Activated CD4-positive, alpha-beta memory T cell treated with anti-CD3 and anti-CD28 coated beads, Interleukin-2, amount 10 ng/mL, durations not matched to agents 7 days and 5 days (primary cell): ENCODE results near the gene PRRC2B. TPM values are rescaled to one million over a fixed set of nuclear protein-coding genes. Genes with fewer than 3 reads are reported as not detected.

Source experiments
- CTCF ChIA-PET: fragments of 350-600 bp; sonication (Branson Sonifier 250); formaldehyde crosslinking; loops from one replicate; lab custom pipeline; 2021; ENCODE audit warnings: antibody characterized with exemption, inconsistent platforms; lab: Charles Lee
- POLR2A ChIA-PET: fragments of 350-600 bp; sonication (Branson Sonifier 250); formaldehyde crosslinking; loops from one replicate; lab custom pipeline; 2021; ENCODE audit warnings: antibody characterized with exemption; lab: Charles Lee
- DNase-seq: peaks from one replicate; pipeline ENCODE4 v3.0.0-alpha.2; 2020
- H3K27ac Mint-ChIP-seq: one replicate; pipeline ENCODE4 v1.8.0; 2021; ENCODE audit warnings: mild to moderate bottlenecking, mixed read lengths
- H3K27me3 Mint-ChIP-seq: one replicate; pipeline ENCODE4 v1.8.0; 2021; ENCODE audit warnings: mixed read lengths
- H3K36me3 Mint-ChIP-seq: one replicate; pipeline ENCODE4 v1.8.0; 2021; ENCODE audit warnings: low read depth, mixed read lengths
- H3K4me1 Mint-ChIP-seq: one replicate; pipeline ENCODE4 v1.8.0; 2021; ENCODE audit warnings: mixed read lengths
- H3K4me3 Mint-ChIP-seq: one replicate; pipeline ENCODE4 v1.8.0; 2021; ENCODE audit warnings: mild to moderate bottlenecking, mixed read lengths
- H3K9me3 Mint-ChIP-seq: one replicate; pipeline ENCODE4 v1.8.0; 2021; ENCODE audit warnings: mixed read lengths
- total RNA-seq, 2 experiments: library from RNA; stranded (reverse); gene quantifications; one replicate each; pipeline ENCODE4 v1.2.3, GENCODE V29; 2021

The PRRC2B gene
- total RNA-seq, 2 experiments from 2014 or later, result 178 to 190 TPM

DNA sequence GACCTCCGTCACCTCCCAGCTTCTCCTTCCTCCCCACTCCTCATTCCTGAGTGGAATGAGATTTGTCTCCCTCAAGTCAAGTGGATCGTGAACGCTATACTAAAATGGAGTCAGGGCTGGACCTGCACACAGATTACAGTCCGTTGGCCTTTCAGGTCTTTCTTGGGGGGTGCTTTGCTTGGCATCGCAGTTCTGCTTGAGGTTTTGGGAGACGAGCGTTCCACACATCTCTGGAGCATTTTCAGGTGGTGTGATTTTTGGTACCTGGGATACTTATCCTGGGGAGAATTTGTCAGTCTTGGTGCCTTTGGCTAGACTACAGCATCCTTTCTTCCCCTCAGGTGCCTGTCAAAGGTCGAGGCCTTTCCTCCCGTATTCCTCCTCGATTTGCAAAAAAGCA is 85.0 kb downstream of the PRRC2B start:
- H3K36me3 Mint-ChIP-seq, result peaks cover 63% of the 10 kb centered on the region
- CTCF ChIA-PET, result interaction anchor here (1.4 kb wide), 3 partner anchors 106 to 265 kb away, joined by 3 to 6 read pairs (median 4); no protein-coding TSS in a partner anchor
- no peak for DNase-seq
- no peaks in the 10 kb centered on the region for H3K4me1 Mint-ChIP-seq
- POLR2A ChIA-PET, result no interaction called here
- H3K9me3 Mint-ChIP-seq, result no peaks in the 10 kb centered on the region
- no peak overlapping the region for H3K4me3 Mint-ChIP-seq
- H3K27ac Mint-ChIP-seq, result no peak overlapping the region
- no peaks in the 10 kb centered on the region for H3K27me3 Mint-ChIP-seq

DNA sequence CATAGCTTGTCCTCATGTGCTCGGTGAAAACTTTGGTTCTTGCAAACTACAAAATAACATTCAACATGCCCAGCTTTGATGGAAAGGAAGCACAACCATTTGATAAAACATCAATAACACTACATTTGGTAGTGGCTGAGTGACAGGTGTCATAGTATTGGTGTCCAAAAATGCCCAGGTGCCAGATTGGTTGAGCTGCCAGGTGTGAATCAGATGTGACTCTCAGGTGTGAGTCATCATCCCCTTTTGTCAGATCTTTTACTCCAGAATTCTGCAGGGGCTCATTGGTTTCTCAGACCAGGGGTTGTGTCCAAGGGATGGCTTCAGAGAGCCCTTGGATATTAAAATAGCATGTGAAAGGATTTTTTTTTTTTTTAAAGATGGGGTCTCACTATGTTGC is 86.4 kb downstream of the PRRC2B start:
- no peak for DNase-seq
- Mint-ChIP-seq H3K27ac (no peak overlapping the region), H3K9me3 (no peaks in the 10 kb centered on the region), H3K4me1 (no peaks in the 10 kb centered on the region), H3K36me3 (peaks cover 60% of the 10 kb centered on the region), H3K27me3 (no peaks in the 10 kb centered on the region), H3K4me3 (no peak overlapping the region)
- POLR2A ChIA-PET, result interaction anchor here (0.6 to 1.3 kb wide), 2 partner anchors 20 to 767 kb away, joined by 3 read pairs; no protein-coding TSS in a partner anchor
- CTCF ChIA-PET, result interaction anchor here (1.4 to 2.5 kb wide), 3 partner anchors 107 to 144 kb away, joined by 3 to 14 read pairs (median 6); no protein-coding TSS in a partner anchor

DNA sequence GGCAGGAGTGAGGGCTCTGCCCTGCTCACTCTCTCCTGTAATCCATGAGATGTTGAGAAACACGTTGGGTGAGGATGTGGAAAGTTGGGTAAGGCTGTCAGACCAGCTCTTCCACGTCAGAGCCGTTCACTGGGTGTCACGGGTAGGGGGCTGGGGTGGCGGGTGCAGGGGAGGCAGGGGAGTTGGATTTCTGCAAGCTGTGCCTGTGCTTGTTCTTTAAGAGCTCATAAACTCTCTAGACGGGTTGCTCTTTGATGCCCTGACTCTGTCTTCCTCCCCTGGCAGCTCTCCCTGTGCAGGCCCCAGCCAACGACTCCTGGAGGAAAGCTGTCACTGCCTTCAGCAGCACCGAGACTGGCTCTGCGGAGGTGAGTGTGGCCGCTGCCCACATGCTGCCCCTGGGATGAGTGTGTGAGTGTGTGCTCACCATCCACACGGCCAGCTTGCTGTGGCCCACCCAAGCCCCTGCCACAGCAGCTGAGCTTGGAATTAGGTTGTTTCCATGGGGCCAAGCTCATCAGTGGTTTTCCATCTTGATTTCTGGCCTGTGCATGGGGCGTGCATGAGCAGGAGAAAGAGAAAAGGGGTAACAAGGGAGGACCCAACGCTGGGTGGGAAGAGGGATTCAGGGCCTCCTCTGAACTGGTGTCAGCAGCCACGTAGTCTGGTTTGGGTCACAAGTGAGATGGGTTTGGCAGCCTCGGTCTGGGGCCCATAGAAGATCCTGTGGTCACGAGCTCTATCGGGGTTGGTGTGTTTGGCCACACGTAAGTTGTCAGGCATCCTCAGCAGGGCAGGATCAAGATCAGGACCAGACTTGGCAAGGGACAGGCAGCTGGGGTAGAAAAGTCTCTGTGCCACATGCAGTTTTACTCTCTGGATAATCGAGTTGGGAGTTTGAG is 87.8 kb downstream of the PRRC2B start:
- Mint-ChIP-seq H3K27me3 (no peaks in the 10 kb centered on the region), H3K9me3 (no peaks in the 10 kb centered on the region), H3K4me1 (no peaks in the 10 kb centered on the region), H3K4me3 (no peak overlapping the region), H3K27ac (no peak overlapping the region), H3K36me3 (peaks cover 65% of the 10 kb centered on the region)
- POLR2A ChIA-PET, result interaction anchor here (0.7 to 1.3 kb wide), 3 partner anchors 19 to 170 kb away, joined by 3 read pairs; no protein-coding TSS in a partner anchor
- CTCF ChIA-PET, result interaction anchor here (0.7 to 2.5 kb wide), 3 partner anchors 13 to 132 kb away, joined by 3 to 14 read pairs (median 3); no protein-coding TSS in a partner anchor
- DNase-seq, result no peak

DNA sequence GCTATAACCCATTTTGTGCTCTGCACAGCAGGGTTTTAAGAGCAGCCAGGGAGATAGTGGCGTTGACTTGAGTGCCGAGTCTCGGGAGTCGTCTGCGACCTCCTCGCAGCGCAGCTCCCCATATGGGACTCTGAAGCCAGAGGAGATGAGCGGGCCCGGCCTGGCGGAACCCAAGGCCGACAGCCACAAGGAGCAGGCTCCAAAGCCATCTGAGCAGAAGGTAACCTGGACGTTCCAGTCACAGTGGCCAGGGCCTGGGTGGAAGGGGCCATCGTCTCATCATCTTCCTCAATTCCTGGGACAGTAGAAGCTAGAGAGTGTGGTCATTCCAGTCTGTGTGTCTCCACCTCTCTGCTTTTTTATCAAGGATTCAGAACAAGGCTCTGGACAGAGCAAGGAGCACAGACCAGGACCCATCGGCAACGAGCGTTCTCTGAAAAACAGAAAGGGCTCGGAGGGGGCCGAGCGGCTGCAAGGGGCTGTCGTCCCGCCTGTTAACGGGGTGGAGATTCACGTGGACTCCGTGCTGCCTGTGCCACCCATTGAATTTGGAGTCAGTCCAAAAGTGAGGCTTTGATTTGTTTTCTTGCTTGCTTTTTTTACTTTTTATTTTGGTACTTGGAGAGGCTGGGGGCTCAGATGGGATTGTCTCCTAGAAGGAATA is 88.6 kb downstream of the PRRC2B start:
- ChIA-PET CTCF (no interaction called here), POLR2A (interaction anchor here (0.9 kb wide), 1 partner anchor 171 kb away, joined by 3 read pairs; no protein-coding TSS in a partner anchor)
- DNase-seq, result no peak
- Mint-ChIP-seq H3K4me1 (no peaks in the 10 kb centered on the region), H3K36me3 (peaks cover 67% of the 10 kb centered on the region), H3K4me3 (no peak overlapping the region), H3K27me3 (no peaks in the 10 kb centered on the region), H3K27ac (no peak overlapping the region), H3K9me3 (no peaks in the 10 kb centered on the region)

DNA sequence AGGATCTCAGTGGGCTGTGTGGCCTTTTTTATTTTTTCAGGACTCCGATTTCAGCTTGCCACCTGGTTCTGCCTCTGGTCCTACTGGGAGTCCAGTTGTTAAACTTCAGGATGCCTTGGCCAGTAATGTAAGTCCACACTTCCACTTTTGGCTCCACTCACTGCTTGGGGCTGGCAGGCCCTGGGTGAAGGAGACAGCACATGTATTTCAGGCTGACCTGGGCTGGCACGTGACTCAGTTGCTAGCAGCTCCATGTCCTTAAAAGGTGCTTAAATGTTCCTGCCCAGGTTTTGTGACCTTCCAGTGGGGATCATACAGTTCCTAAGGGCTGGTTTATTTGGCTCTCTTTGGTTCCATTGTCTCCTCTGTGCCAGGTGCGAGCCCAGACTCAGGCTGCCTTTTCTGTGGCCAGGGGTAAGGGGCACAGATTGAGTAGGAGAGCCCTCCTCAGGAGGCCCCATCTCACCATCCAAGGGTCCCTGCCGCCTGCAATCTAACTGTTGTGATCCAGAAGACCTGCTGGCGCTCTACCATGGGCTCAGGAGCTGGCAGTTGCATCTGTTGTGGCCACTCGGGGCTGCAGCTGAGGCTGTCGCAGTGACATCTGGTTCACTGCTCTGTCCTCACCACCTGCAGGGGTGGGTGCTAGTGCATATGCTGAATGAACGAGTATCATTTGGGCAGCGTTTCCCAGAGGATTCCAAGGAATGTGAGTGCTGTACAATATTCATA is 89.6 kb downstream of the PRRC2B start:
- POLR2A ChIA-PET, result no interaction called here
- CTCF ChIA-PET, result no interaction called here
- Mint-ChIP-seq H3K36me3 (peaks cover 71% of the 10 kb centered on the region), H3K27ac (no peak overlapping the region), H3K4me1 (no peaks in the 10 kb centered on the region), H3K9me3 (no peaks in the 10 kb centered on the region), H3K27me3 (no peaks in the 10 kb centered on the region), H3K4me3 (no peak overlapping the region)
- DNase-seq, result no peak

DNA sequence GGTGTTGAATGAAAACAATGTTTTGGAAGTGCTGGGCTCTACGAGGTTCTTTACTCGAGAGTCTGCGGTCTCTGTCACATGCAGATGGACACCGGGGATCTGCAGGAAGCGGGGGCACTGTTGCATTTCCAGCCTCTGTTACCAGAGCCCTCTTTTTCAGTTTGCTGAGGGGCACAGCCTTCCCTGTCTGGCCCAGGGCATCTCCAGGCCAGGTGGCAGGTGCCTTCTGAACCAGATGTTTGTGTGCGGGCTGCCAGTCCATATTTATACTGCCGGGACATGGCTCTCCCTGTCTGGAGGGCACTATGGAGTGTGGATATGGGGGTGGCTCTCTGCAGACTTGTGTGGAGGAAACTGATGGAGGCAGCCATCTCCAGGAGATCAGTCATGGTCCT is 90.2 kb downstream of the PRRC2B start:
- H3K9me3 Mint-ChIP-seq, result no peaks in the 10 kb centered on the region
- POLR2A ChIA-PET, result no interaction called here
- CTCF ChIA-PET, result no interaction called here
- no peak overlapping the region for H3K4me3 Mint-ChIP-seq
- H3K4me1 Mint-ChIP-seq, result no peaks in the 10 kb centered on the region
- no peak for DNase-seq
- no peaks in the 10 kb centered on the region for H3K27me3 Mint-ChIP-seq
- no peak overlapping the region for H3K27ac Mint-ChIP-seq
- H3K36me3 Mint-ChIP-seq, result peaks cover 72% of the 10 kb centered on the region

DNA sequence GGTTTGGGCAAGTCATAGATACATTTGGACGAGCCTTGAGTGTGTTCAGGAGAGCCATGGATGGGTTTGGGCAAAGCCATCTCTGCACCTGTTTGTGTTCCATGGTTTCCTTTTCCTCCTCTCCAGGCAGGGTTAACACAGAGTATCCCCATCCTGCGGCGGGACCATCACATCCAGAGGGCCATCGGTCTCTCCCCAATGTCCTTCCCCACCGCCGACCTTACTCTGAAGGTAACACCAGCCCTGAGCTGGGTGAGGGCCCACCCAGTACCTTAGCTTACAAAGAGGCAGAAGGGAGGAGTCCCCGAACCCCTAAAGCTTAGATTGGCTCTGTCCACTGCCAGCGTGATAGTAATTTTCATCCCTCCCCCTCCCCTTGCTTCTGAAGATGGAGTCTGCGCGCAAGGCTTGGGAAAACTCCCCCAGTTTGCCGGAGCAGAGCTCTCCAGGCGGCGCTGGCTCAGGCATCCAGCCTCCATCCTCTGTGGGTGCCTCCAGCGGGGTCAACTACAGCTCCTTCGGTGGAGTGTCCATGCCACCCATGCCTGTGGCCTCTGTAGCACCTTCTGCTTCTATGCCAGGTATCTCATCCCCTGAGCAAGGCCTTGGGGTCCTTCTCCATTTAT is 90.8 kb downstream of the PRRC2B start:
- Mint-ChIP-seq H3K27me3 (no peaks in the 10 kb centered on the region), H3K4me1 (no peaks in the 10 kb centered on the region), H3K27ac (no peak overlapping the region), H3K4me3 (no peak overlapping the region), H3K9me3 (no peaks in the 10 kb centered on the region), H3K36me3 (peaks cover 72% of the 10 kb centered on the region)
- ChIA-PET CTCF (no interaction called here), POLR2A (no interaction called here)
- DNase-seq, result no peak

DNA sequence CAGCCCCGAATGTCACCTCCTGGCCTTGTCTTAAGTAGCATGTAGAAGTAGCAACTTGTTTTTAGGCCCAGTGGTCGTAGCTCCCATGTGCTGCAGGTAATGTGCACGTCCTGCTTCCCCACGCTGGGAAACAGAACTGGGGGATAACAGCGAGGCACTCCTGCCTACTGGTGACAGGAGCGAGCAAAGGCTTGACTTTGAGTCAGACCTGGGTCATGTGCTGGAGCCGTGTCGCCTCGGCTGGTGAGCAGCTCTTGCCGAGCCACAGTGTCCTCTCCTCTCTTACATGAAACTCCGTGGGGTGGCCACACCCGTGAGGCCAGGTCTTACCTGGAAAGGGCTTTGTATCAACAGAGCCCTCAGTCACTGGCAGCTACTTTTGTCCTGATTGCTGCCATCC is 91.3 kb downstream of the PRRC2B start:
- CTCF ChIA-PET, result interaction anchor here (0.6 kb wide), 1 partner anchor 377 kb away, joined by 5 read pairs; no protein-coding TSS in a partner anchor
- Mint-ChIP-seq H3K27ac (no peak overlapping the region), H3K36me3 (peaks cover 73% of the 10 kb centered on the region), H3K27me3 (no peaks in the 10 kb centered on the region), H3K9me3 (no peaks in the 10 kb centered on the region), H3K4me3 (no peak overlapping the region), H3K4me1 (no peaks in the 10 kb centered on the region)
- DNase-seq, result no peak
- POLR2A ChIA-PET, result no interaction called here

DNA sequence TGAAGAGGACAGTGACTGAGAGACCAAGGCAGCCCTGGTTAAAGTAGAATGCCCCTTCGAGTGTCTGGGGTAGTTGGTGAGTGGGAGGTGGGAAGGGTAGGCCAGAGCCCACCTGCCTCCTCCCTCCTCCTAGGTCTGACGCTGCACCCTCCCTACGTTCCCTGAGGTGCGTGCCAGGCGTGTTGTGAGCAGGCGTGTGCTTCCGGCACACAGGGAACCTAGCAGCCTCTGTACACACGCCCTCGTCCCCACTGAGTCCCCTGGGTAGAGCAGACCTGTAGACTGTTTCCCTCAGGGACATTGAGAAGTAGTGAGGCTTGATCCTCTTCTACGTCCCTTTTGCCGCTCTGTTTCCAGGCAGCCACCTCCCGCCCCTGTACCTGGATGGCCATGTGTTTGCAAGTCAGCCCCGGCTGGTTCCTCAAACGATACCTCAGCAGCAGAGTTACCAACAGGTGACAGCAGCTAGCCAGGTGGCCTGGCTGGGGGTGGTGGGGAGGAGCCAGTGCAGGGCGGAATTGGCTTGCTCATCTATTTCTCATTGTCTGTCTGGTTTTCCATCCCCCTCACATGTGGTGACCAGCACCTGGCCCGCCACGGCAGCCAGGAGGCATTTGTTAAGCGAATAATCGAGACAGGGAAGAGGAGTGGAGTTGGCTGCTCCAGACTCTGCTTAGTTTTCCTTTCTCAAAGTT is 92.0 kb downstream of the PRRC2B start:
- ChIA-PET POLR2A (no interaction called here), CTCF (interaction anchor here (0.6 kb wide), 1 partner anchor 376 kb away, joined by 5 read pairs; no protein-coding TSS in a partner anchor)
- DNase-seq, result no peak
- Mint-ChIP-seq H3K4me3 (no peak overlapping the region), H3K27ac (no peak overlapping the region), H3K4me1 (no peaks in the 10 kb centered on the region), H3K9me3 (no peaks in the 10 kb centered on the region), H3K27me3 (no peaks in the 10 kb centered on the region), H3K36me3 (peaks cover 79% of the 10 kb centered on the region)

DNA sequence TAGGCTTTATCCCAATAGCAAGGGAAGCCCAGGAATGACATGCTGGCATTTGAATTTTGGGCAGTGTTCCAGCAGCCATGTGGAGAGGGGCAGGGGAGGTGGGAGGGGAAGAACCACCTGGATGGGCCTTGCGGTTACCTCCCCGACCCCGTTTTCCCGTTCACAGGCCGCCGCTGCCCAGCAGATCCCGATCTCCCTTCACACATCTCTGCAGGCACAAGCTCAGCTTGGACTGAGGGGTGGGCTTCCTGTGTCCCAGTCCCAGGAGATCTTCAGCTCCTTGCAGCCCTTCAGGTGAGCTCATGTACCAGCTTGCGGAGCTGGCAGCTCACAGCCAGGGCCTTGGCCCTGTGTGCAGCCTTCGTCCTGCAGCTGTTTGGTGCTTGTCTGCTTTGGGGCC is 93.1 kb downstream of the PRRC2B start:
- Mint-ChIP-seq H3K27me3 (no peaks in the 10 kb centered on the region), H3K9me3 (no peaks in the 10 kb centered on the region), H3K36me3 (peaks cover 82% of the 10 kb centered on the region), H3K27ac (no peak overlapping the region), H3K4me3 (no peak overlapping the region), H3K4me1 (no peaks in the 10 kb centered on the region)
- CTCF ChIA-PET, result interaction anchor here (1.0 kb wide), 1 partner anchor 9 kb away, joined by 3 read pairs; no protein-coding TSS in a partner anchor
- POLR2A ChIA-PET, result interaction anchor here (1.3 kb wide), 1 partner anchor 89 kb away, joined by 3 read pairs; no protein-coding TSS in a partner anchor
- no peak for DNase-seq

DNA sequence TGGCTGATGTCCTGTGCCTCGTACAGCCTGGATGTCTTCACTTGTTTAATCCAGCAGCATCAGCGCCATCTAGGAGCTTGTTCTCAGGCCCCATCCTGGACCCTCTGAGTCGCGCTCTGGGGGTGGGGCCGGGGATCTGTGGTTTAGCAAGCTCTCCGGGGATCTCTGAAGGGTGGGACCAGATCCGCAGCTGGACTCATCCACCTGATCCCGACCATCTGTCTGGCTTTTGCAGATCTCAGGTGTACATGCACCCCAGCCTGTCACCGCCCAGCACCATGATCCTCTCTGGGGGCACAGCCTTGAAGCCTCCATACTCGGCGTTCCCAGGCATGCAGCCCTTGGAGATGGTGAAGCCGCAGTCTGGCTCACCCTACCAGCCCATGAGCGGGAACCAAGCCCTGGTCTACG is 93.7 kb downstream of the PRRC2B start:
- CTCF ChIA-PET, result interaction anchor here (1.0 kb wide), 1 partner anchor 10 kb away, joined by 3 read pairs; no protein-coding TSS in a partner anchor
- Mint-ChIP-seq H3K4me3 (no peak overlapping the region), H3K27me3 (no peaks in the 10 kb centered on the region), H3K36me3 (peaks cover 82% of the 10 kb centered on the region), H3K4me1 (no peaks in the 10 kb centered on the region), H3K27ac (no peak overlapping the region), H3K9me3 (no peaks in the 10 kb centered on the region)
- POLR2A ChIA-PET, result interaction anchor here (1.3 kb wide), 1 partner anchor 89 kb away, joined by 3 read pairs; no protein-coding TSS in a partner anchor
- DNase-seq, result no peak

DNA sequence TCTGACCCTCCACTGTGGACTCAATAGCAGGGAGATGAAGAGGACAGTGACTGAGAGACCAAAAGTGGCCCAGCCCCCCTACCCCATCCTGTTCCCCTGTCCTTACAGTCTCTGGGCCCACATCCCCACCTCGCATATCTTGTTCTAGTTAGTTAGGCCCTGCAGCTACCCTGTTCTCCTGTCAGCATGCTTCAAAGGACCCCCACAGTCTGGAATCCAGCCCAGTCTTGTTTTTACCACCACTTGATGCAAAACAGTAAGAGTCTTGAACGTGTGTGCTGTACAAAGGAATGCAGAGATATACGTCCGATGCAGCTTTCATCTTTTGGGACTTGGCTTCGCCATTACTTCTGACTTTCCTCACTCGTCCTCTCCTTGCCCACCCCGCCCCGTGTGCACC is 96.6 kb downstream of the PRRC2B start:
- DNase-seq, result no peak
- H3K4me1 Mint-ChIP-seq, result no peaks in the 10 kb centered on the region
- no peaks in the 10 kb centered on the region for H3K9me3 Mint-ChIP-seq
- H3K4me3 Mint-ChIP-seq, result no peak overlapping the region
- no peak overlapping the region for H3K27ac Mint-ChIP-seq
- H3K36me3 Mint-ChIP-seq, result peaks cover 90% of the 10 kb centered on the region
- H3K27me3 Mint-ChIP-seq, result no peaks in the 10 kb centered on the region
- POLR2A ChIA-PET, result no interaction called here
- CTCF ChIA-PET, result no interaction called here
